IMR-90 (cell line): ENCODE data around the gene FMO4. TPM values are rescaled to one million over a fixed set of nuclear protein-coding genes. Genes with fewer than 3 reads are reported as not detected.

Experiments used
- ATAC-seq: fragments of 200-7000 bp; cut with Tn5 transposase; 2 replicates; pipeline ENCODE4 v1.9.1; 2020; ENCODE audit warnings: low read depth, mild to moderate bottlenecking, moderate library complexity
- BruUV-seq: library from RNA; stranded (reverse); fragments of 400-500 nt; replicated peaks from 2 replicates; lab custom pipeline; 2021; lab: Mats Ljungman, UMichigan
- CTCF ChIA-PET: fragments of 300-600 bp; formaldehyde crosslinking; extraction: SDS; loops from one replicate; lab custom pipeline; 2021; ENCODE audit warnings: antibody characterized with exemption; lab: Yijun Ruan, JAX
- POLR2A ChIA-PET: fragments of 300-600 bp; sonication (Branson Sonifier 250); formaldehyde crosslinking; loops from one replicate; lab custom pipeline; 2022; ENCODE audit warnings: antibody characterized with exemption; ENCODE audit not compliant: unreplicated experiment; lab: Charles Lee
- DNase-seq: peaks from one replicate; pipeline ENCODE4 v3.0.0; 2013
- H2AFZ ChIP-seq: replicated peaks from 2 replicates; pipeline ENCODE3; 2013; ENCODE audit warnings: low read length, mild to moderate bottlenecking; ENCODE audit not compliant: poor library complexity
- H2AK5ac ChIP-seq: 2 replicates; pipeline ENCODE4 v1.6.1; 2013; ENCODE audit warnings: low read depth, low read length, inconsistent platforms
- H2AK9ac ChIP-seq: replicated peaks from 2 replicates; pipeline ENCODE3; 2013; ENCODE audit warnings: mild to moderate bottlenecking, low read depth, low read length, moderate library complexity; ENCODE audit not compliant: poor library complexity
- H2BK120ac ChIP-seq: 2 replicates; pipeline ENCODE4 v1.6.1; 2013; ENCODE audit warnings: low read depth, low read length, inconsistent platforms
- H2BK15ac ChIP-seq: 3 replicates; pipeline ENCODE4 v1.6.1; 2013; ENCODE audit warnings: low read depth, low read length, inconsistent platforms
- H2BK20ac ChIP-seq: 2 replicates; pipeline ENCODE4 v1.6.1; 2013; ENCODE audit warnings: low read depth, mild to moderate bottlenecking, inconsistent platforms, low read length, moderate library complexity
- H2BK5ac ChIP-seq: 2 replicates; pipeline ENCODE4 v1.6.1; 2013; ENCODE audit warnings: mild to moderate bottlenecking, low read depth, low read length, inconsistent platforms; ENCODE audit not compliant: poor library complexity, severe bottlenecking
- H3K14ac ChIP-seq: replicated peaks from 2 replicates; pipeline ENCODE4 v1.6.1; 2013; ENCODE audit warnings: low read depth, low read length, inconsistent platforms
- H3K18ac ChIP-seq: 2 replicates; pipeline ENCODE4 v1.6.1; 2013; ENCODE audit warnings: low read depth, low read length, control low read depth
- H3K23ac ChIP-seq: 2 replicates; pipeline ENCODE4 v1.6.1; 2013; ENCODE audit warnings: low read depth, low read length, inconsistent platforms
- H3K27ac ChIP-seq: 2 replicates; pipeline ENCODE4 v1.5.1; 2013; ENCODE audit warnings: mild to moderate bottlenecking, control low read depth, low read length; ENCODE audit not compliant: insufficient read depth
- H3K27me3 ChIP-seq: 2 replicates; pipeline ENCODE4 v1.6.1; 2013; ENCODE audit warnings: low read length; ENCODE audit not compliant: control insufficient read depth, insufficient read depth
- H3K36me3 ChIP-seq: 2 replicates; pipeline ENCODE4 v1.6.1; 2013; ENCODE audit warnings: low read length, mixed read lengths; ENCODE audit not compliant: control insufficient read depth, insufficient read depth
- H3K4ac ChIP-seq: 2 replicates; pipeline ENCODE4 v1.6.1; 2013; ENCODE audit warnings: low read depth, low read length, inconsistent platforms
- H3K4me1 ChIP-seq: 2 replicates; pipeline ENCODE4 v1.6.1; 2013; ENCODE audit warnings: low read length, mixed read lengths; ENCODE audit not compliant: control insufficient read depth, insufficient read depth
- H3K4me2 ChIP-seq: 2 replicates; pipeline ENCODE4 v1.6.1; 2013; ENCODE audit warnings: low read depth, mild to moderate bottlenecking, control low read depth, low read length, moderate library complexity
- H3K4me3 ChIP-seq: 2 replicates; pipeline ENCODE4 v1.5.1; 2013; ENCODE audit warnings: low read depth, mild to moderate bottlenecking, control low read depth, low read length, moderate library complexity; ENCODE audit not compliant: insufficient read depth
- H3K56ac ChIP-seq: 2 replicates; pipeline ENCODE4 v1.6.1; 2013; ENCODE audit warnings: low read length, inconsistent platforms; ENCODE audit not compliant: insufficient read depth; ENCODE audit errors: extremely low read depth
- H3K79me1 ChIP-seq, 2 experiments: 2 replicates each; pipeline ENCODE4 v1.6.1; 2013; ENCODE audit warnings: low read length in 2 of 2, inconsistent platforms in 1 of 2, low read depth in 1 of 2
- H3K9ac ChIP-seq: 2 replicates; pipeline ENCODE4 v1.6.1; 2013; ENCODE audit warnings: low read depth, low read length, control low read depth
- H3K9me1 ChIP-seq: 2 replicates; pipeline ENCODE4 v1.6.1; 2013; ENCODE audit warnings: low read length, inconsistent platforms; ENCODE audit not compliant: insufficient read depth
- H3K9me3 ChIP-seq: 2 replicates; pipeline ENCODE4 v1.6.1; 2013; ENCODE audit warnings: low read length; ENCODE audit not compliant: control insufficient read depth, insufficient read depth
- H4K20me1 ChIP-seq: 2 replicates; pipeline ENCODE4 v1.6.1; 2013; ENCODE audit warnings: low read length, inconsistent platforms; ENCODE audit not compliant: insufficient read depth
- H4K5ac ChIP-seq: 2 replicates; pipeline ENCODE4 v1.6.1; 2013; ENCODE audit warnings: mild to moderate bottlenecking, low read depth, low read length, control low read depth
- H4K8ac ChIP-seq, 2 experiments: 2 replicates each; pipeline ENCODE4 v1.6.1; 2013; ENCODE audit warnings: low read depth in 2 of 2, low read length in 2 of 2, control low read depth in 1 of 2, inconsistent platforms in 1 of 2
- H4K91ac ChIP-seq: 2 replicates; pipeline ENCODE4 v1.6.1; 2013; ENCODE audit warnings: low read depth, low read length, inconsistent platforms; ENCODE audit not compliant: insufficient read depth
- BHLHE40 ChIP-seq: fragments of 150-350 bp; IDR thresholded peaks from 2 replicates; pipeline ENCODE4 v1.6.1; 2016; ENCODE audit warnings: mild to moderate bottlenecking, low read depth, low read length
- CEBPB ChIP-seq: IDR thresholded peaks from 2 replicates; pipeline ENCODE4 v1.6.1; 2012; ENCODE audit warnings: low read depth, low read length, improper control_type of control experiment
- CHD1 ChIP-seq: IDR thresholded peaks from 2 replicates; pipeline ENCODE4 v1.6.1; 2012; ENCODE audit warnings: low read depth, low read length, improper control_type of control experiment
- CTCF ChIP-seq: conservative IDR thresholded peaks from 2 replicates; pipeline ENCODE4 v1.5.1; 2012; ENCODE audit warnings: mild to moderate bottlenecking, low read depth, low read length, improper control_type of control experiment
- ELK1 ChIP-seq: fragments of 150-350 bp; IDR thresholded peaks from 2 replicates; pipeline ENCODE4 v1.6.1; 2016; ENCODE audit warnings: low read depth, mild to moderate bottlenecking, low read length, moderate library complexity, borderline replicate concordance
- FOS ChIP-seq: fragments of 150-350 bp; IDR thresholded peaks from 2 replicates; pipeline ENCODE4 v1.6.1; 2016; ENCODE audit warnings: low read depth, low read length
- MAFK ChIP-seq: IDR thresholded peaks from 2 replicates; pipeline ENCODE4 v1.6.1; 2012; ENCODE audit warnings: low read depth, low read length, improper control_type of control experiment
- MAZ ChIP-seq: IDR thresholded peaks from 2 replicates; pipeline ENCODE4 v1.6.1; 2012; ENCODE audit warnings: low read depth, mild to moderate bottlenecking, low read length, improper control_type of control experiment, moderate library complexity, borderline replicate concordance
- MXI1 ChIP-seq: IDR thresholded peaks from 2 replicates; pipeline ENCODE4 v1.6.1; 2012; ENCODE audit warnings: low read depth, mild to moderate bottlenecking, low read length, moderate library complexity, borderline replicate concordance
- NFE2L2 ChIP-seq: fragments of 150-350 bp; IDR thresholded peaks from 2 replicates; pipeline ENCODE4 v1.6.1; 2016; ENCODE audit warnings: low read depth, mild to moderate bottlenecking, low read length
- POLR2A ChIP-seq: IDR thresholded peaks from 2 replicates; pipeline ENCODE4 v1.6.1; 2012; ENCODE audit warnings: mild to moderate bottlenecking, low read depth, low read length
- RAD21 ChIP-seq: IDR thresholded peaks from 2 replicates; pipeline ENCODE4 v1.6.1; 2012; ENCODE audit warnings: low read length, improper control_type of control experiment
- RCOR1 ChIP-seq: IDR thresholded peaks from 2 replicates; pipeline ENCODE4 v1.6.1; 2012; ENCODE audit warnings: mild to moderate bottlenecking, low read length, improper control_type of control experiment; ENCODE audit not compliant: insufficient replicate concordance
- RFX5 ChIP-seq: IDR thresholded peaks from 2 replicates; pipeline ENCODE4 v1.8.0; 2012; ENCODE audit warnings: low read depth, mild to moderate bottlenecking, low read length, moderate library complexity
- SMC3 ChIP-seq: fragments of 150-350 bp; IDR thresholded peaks from 2 replicates; pipeline ENCODE4 v1.6.1; 2016; ENCODE audit warnings: low read depth, mild to moderate bottlenecking, antibody characterized with exemption, low read length, moderate library complexity
- USF2 ChIP-seq: fragments of 150-350 bp; IDR thresholded peaks from 2 replicates; pipeline ENCODE4 v1.6.1; 2017; ENCODE audit warnings: mild to moderate bottlenecking, antibody characterized with exemption, low read length, low read depth
- WGBS, 2 experiments: methylation state at CpG; one replicate each; pipeline versions ENCODE4 v1.1.5 to v1.1.7; 2013; ENCODE audit warnings: missing lambda C conversion rate in 2 of 2; ENCODE audit not compliant: insufficient read length in 1 of 2; ENCODE audit errors: extremely low coverage in 2 of 2; 5-methylcytosine and 5-hydroxymethylcytosine counted together
- dilution Hi-C: fragments of 300-500 bp; cut with HindIII; formaldehyde crosslinking; loops from one replicate; pipeline ENCODE4 v1.14.3; 2018; ENCODE audit warnings: low sequenced_read_pairs; ENCODE audit not compliant: unreplicated experiment
- in situ Hi-C: fragments of 300-500 bp; cut with MboI; formaldehyde crosslinking; loops from 3 replicates; pipeline ENCODE4 v1.14.3; 2019; ENCODE audit warnings: low sequenced_read_pairs, inconsistent platforms, mixed read lengths
- intact Hi-C: fragments of 100-400 bp; cut with micrococcal nuclease; formaldehyde crosslinking; loops from 2 replicates; pipeline ENCODE4 v1.10.0; 2022
- polyA plus RNA-seq, 3 experiments: library from polyadenylated mRNA; depleted of rRNA; stranded (reverse); fragments of >200 nt; gene quantifications; 2 replicates each; pipeline ENCODE4 v1.2.3, GENCODE V29; 2012; ENCODE audit warnings: low replicate concordance in 1 of 3
- total RNA-seq: library from RNA; depleted of rRNA; stranded (reverse); fragments of >200 nt; gene quantifications from 2 replicates; pipeline ENCODE4 v1.2.3, GENCODE V29; 2012

The FMO4 gene
- total and polyA plus RNA-seq, 2 of the 4 experiments (the other 2 are of a cell fraction) = 0.36 to 0.55 TPM

GRCh38 chr1:171292799-171293198, 21.2 kb upstream of the FMO4 start:
- no peak overlapping the region for H4K5ac ChIP-seq
- no peak overlapping the region for H3K4ac ChIP-seq
- H4K20me1 ChIP-seq = no peaks in the 10 kb centered on the region
- H3K4me3 ChIP-seq = no peak overlapping the region
- no peak overlapping the region for H2AFZ ChIP-seq
- H3K23ac ChIP-seq = no peak overlapping the region
- H3K4me1 ChIP-seq = no peaks in the 10 kb centered on the region
- in situ Hi-C loops = no loop called here
- no peak overlapping the region for H3K56ac ChIP-seq
- no peak overlapping the region for H2AK5ac ChIP-seq
- TF ChIP-seq RAD21 (no peak), BHLHE40 (no peak), POLR2A (no peak), CTCF (no peak), RCOR1 (no peak), FOS (no peak), MAZ (no peak), MXI1 (no peak), ELK1 (no peak), USF2 (no peak), CHD1 (no peak), CEBPB (no peak), NFE2L2 (no peak), SMC3 (no peak), RFX5 (no peak), MAFK (no peak)
- no peak overlapping the region for H2BK20ac ChIP-seq
- no CpG with 5 or more reads among the region's 1 CpG for WGBS, 2 experiments
- intact Hi-C loops = no loop called here
- no peak overlapping the region for H2BK15ac ChIP-seq
- H3K79me1 ChIP-seq = no peaks in the 10 kb centered on the region
- no peak overlapping the region for H2BK120ac ChIP-seq
- H3K9me3 ChIP-seq = no peaks in the 10 kb centered on the region; the same call in 1 of the 2 replicates
- H2BK5ac ChIP-seq = no peak overlapping the region
- no peaks in the 10 kb centered on the region for H3K27me3 ChIP-seq
- H3K9me1 ChIP-seq = no peaks in the 10 kb centered on the region
- ChIA-PET CTCF (no interaction called here), POLR2A (no interaction called here)
- H4K91ac ChIP-seq = no peak overlapping the region
- H3K14ac ChIP-seq = no peak overlapping the region
- H2AK9ac ChIP-seq = no peak overlapping the region
- H3K9ac ChIP-seq = no peak overlapping the region
- H3K27ac ChIP-seq = no peak overlapping the region
- dilution Hi-C loops = no loop called here
- no peak overlapping the region for H3K18ac ChIP-seq
- H3K36me3 ChIP-seq = no peaks in the 10 kb centered on the region
- DNase-seq (peak; percentile 2), ATAC-seq (no peak)
- H4K8ac ChIP-seq = no peak overlapping the region
- no peak overlapping the region for H3K4me2 ChIP-seq
- no TSS peak for BruUV-seq
